Neural cell (in vitro differentiated cells): ENCODE measurements around the gene HOXA7. TPM values are rescaled to one million over a fixed set of nuclear protein-coding genes. Genes with fewer than 3 reads are reported as not detected.

Source experiments
- H2AFZ ChIP-seq: fragments of 200-600, 300-800 bp; sonication (generic), shearing (Covaris generic); 2 replicates; pipeline ENCODE4 v1.6.0; 2014; ENCODE audit warnings: low read depth, mild to moderate bottlenecking, antibody characterized with exemption, low read length, moderate library complexity
- H3F3A ChIP-seq: fragments of 200-600 bp; shearing (Covaris generic); 2 replicates; pipeline ENCODE4 v1.6.1; 2016; ENCODE audit warnings: mild to moderate bottlenecking, moderate library complexity, mixed read lengths, antibody characterized with exemption, low read length; ENCODE audit not compliant: insufficient read depth, poor library complexity, severe bottlenecking
- H3K27ac ChIP-seq: fragments of 200-600, 300-800 bp; sonication (generic), shearing (Covaris generic); 2 replicates; pipeline ENCODE4 v1.5.1; 2014; ENCODE audit warnings: mild to moderate bottlenecking, low read length, moderate library complexity
- H3K27me3 ChIP-seq: fragments of 300-800, 200-600 bp; sonication (generic), shearing (Covaris generic); 2 replicates; pipeline ENCODE4 v1.6.0; 2014; ENCODE audit warnings: mild to moderate bottlenecking, low read depth, low read length, moderate library complexity; ENCODE audit not compliant: insufficient read depth
- H3K36me3 ChIP-seq: fragments of 300-800, 200-600 bp; sonication (generic), shearing (Covaris generic); 2 replicates; pipeline ENCODE4 v1.5.1; 2014; ENCODE audit warnings: mild to moderate bottlenecking, antibody characterized with exemption, low read length, moderate library complexity; ENCODE audit not compliant: insufficient read depth
- H3K4me2 ChIP-seq: fragments of 300-800, 200-600 bp; sonication (generic), shearing (Covaris generic); 2 replicates; pipeline ENCODE4 v1.6.0; 2014; ENCODE audit warnings: mild to moderate bottlenecking, low read length
- H3K4me3 ChIP-seq: fragments of 300-800, 200-600 bp; sonication (generic), shearing (Covaris generic); 2 replicates; pipeline ENCODE4 v1.5.1; 2014; ENCODE audit warnings: mild to moderate bottlenecking, low read length, moderate library complexity
- H3K79me2 ChIP-seq: fragments of 200-600 bp; shearing (Covaris generic); replicated peaks from 2 replicates; pipeline ENCODE4 v1.6.0; 2014; ENCODE audit warnings: mild to moderate bottlenecking, low read length, moderate library complexity; ENCODE audit not compliant: insufficient read depth
- H3K9ac ChIP-seq: fragments of 300-800, 200-600 bp; sonication (generic), shearing (Covaris generic); 2 replicates; pipeline ENCODE4 v1.6.1; 2016; ENCODE audit warnings: mild to moderate bottlenecking, low read length, mixed read lengths
- H3K9me2 ChIP-seq: fragments of 200-600 bp; shearing (Covaris generic); 2 replicates; pipeline ENCODE4 v1.6.1; 2016; ENCODE audit warnings: mild to moderate bottlenecking, low read length, mixed read lengths; ENCODE audit not compliant: insufficient read depth
- H3K9me3 ChIP-seq: fragments of 200-600, 300-800 bp; sonication (generic), shearing (Covaris generic); 2 replicates; pipeline ENCODE4 v1.6.1; 2016; ENCODE audit warnings: mild to moderate bottlenecking, mixed run types, low read length, moderate library complexity, mixed read lengths
- H4K20me1 ChIP-seq: fragments of 200-600 bp; shearing (Covaris generic); 2 replicates; pipeline ENCODE4 v1.6.1; 2016; ENCODE audit warnings: mild to moderate bottlenecking, mixed run types; ENCODE audit not compliant: insufficient read depth
- EP300 ChIP-seq: fragments of 450-650 bp; conservative IDR thresholded peaks from 2 replicates; pipeline ENCODE4 v1.6.1; 2014; ENCODE audit warnings: antibody characterized with exemption, mild to moderate bottlenecking, moderate library complexity; ENCODE audit not compliant: poor library complexity, severe bottlenecking
- EZH2 ChIP-seq: fragments of 200-600, 300-800 bp; shearing (Covaris generic), sonication (generic); IDR thresholded peaks from 2 replicates; pipeline ENCODE4 v1.6.1; 2014; ENCODE audit warnings: antibody characterized with exemption, low read length, borderline replicate concordance, mild to moderate bottlenecking; ENCODE audit not compliant: insufficient read depth, poor library complexity, severe bottlenecking
- MXI1 ChIP-seq: fragments of 450-650 bp; conservative IDR thresholded peaks from 2 replicates; pipeline ENCODE4 v1.6.1; 2014; ENCODE audit warnings: antibody characterized with exemption, mild to moderate bottlenecking; ENCODE audit not compliant: poor library complexity, severe bottlenecking
- POLR2AphosphoS5 ChIP-seq: IDR thresholded peaks from 2 replicates; pipeline ENCODE4 v1.6.1; 2012
- RAD21 ChIP-seq: fragments of 450-650 bp; conservative IDR thresholded peaks from 2 replicates; pipeline ENCODE4 v1.6.1; 2014; ENCODE audit warnings: antibody characterized with exemption, mild to moderate bottlenecking, moderate library complexity
- REST ChIP-seq: IDR thresholded peaks from 2 replicates; pipeline ENCODE4 v1.6.1; 2012; ENCODE audit warnings: borderline replicate concordance
- SMC3 ChIP-seq: fragments of 450-650 bp; conservative IDR thresholded peaks from 2 replicates; pipeline ENCODE4 v1.6.1; 2014; ENCODE audit warnings: antibody characterized with exemption, mild to moderate bottlenecking, moderate library complexity; ENCODE audit not compliant: poor library complexity
- TAF1 ChIP-seq: IDR thresholded peaks from 2 replicates; pipeline ENCODE4 v1.6.1; 2012; ENCODE audit warnings: low read depth
- polyA plus RNA-seq: library from polyadenylated mRNA; depleted of rRNA; stranded (reverse); fragments of >200 nt; gene quantifications from 2 replicates; pipeline ENCODE4 v1.2.3, GENCODE V29; 2014

HOXA7 gene
- polyA plus RNA-seq, 1 donor from 2014 or later: not detected

- Histone ChIP-seq H2AFZ (no peak overlapping the region), H3K9me3 (no peaks in the 10 kb centered on the region), H3K4me3 (no peak overlapping the region), H3K36me3 (no peaks in the 10 kb centered on the region), H3F3A (no peaks in the 10 kb centered on the region), H3K27me3 (peaks cover 100% of the 10 kb centered on the region), H3K9me2 (no peaks in the 10 kb centered on the region), H3K4me2 (no peak overlapping the region), H3K27ac (no peak overlapping the region), H3K79me2 (no peaks in the 10 kb centered on the region), H4K20me1 (no peaks in the 10 kb centered on the region), H3K9ac (no peak overlapping the region)
- TF ChIP-seq EZH2 (no peak), POLR2AphosphoS5 (no peak)
Observed at GRCh38 chr7:27191161-27191731, 34.8 kb upstream of the HOXA7 start.

GRCh38 chr7:27189997-27190748 is 33.7 kb upstream of the HOXA7 start:
- Histone ChIP-seq H3K27ac (no peak overlapping the region), H3K4me3 (no peak overlapping the region), H3K36me3 (no peaks in the 10 kb centered on the region), H3K4me2 (no peak overlapping the region), H3F3A (no peaks in the 10 kb centered on the region), H3K79me2 (no peaks in the 10 kb centered on the region), H2AFZ (no peak overlapping the region), H3K9me2 (no peaks in the 10 kb centered on the region), H3K9me3 (peaks cover 6% of the 10 kb centered on the region), H4K20me1 (no peaks in the 10 kb centered on the region), H3K9ac (no peak overlapping the region), H3K27me3 (peaks cover 100% of the 10 kb centered on the region)
- TF ChIP-seq POLR2AphosphoS5 (no peak), EP300 (no peak), RAD21 (no peak)

- H3K9me2 ChIP-seq: no peaks in the 10 kb centered on the region
- TF ChIP-seq RAD21: no peak
- TF ChIP-seq TAF1: no peak
- TF ChIP-seq EZH2: peak; percentile 26
- no peak for TF ChIP-seq REST
- TF ChIP-seq MXI1: no peak
- no peak for TF ChIP-seq SMC3
- no peak overlapping the region for H3K4me3 ChIP-seq
- H3K36me3 ChIP-seq: no peaks in the 10 kb centered on the region
- H3F3A ChIP-seq: no peaks in the 10 kb centered on the region
- no peak overlapping the region for H3K4me2 ChIP-seq
- peaks cover 100% of the 10 kb centered on the region for H3K27me3 ChIP-seq
- no peak overlapping the region for H3K27ac ChIP-seq
- no peak overlapping the region for H3K9ac ChIP-seq
- H4K20me1 ChIP-seq: no peaks in the 10 kb centered on the region
- peaks cover 6% of the 10 kb centered on the region for H3K9me3 ChIP-seq
- no peaks in the 10 kb centered on the region for H3K79me2 ChIP-seq
- no peak overlapping the region for H2AFZ ChIP-seq
Observed at GRCh38 chr7:27189295-27189996, 33.0 kb upstream of the HOXA7 start.
